GM12891 (cell line): ENCODE measurements around the gene DDX50.

ENCODE experiments used
- POLR2A ChIP-seq: IDR thresholded peaks from 2 replicates; pipeline ENCODE4 v1.6.1; 2011; ENCODE audit warnings: low read depth, low read length, control low read depth
- POLR2AphosphoS5 ChIP-seq: IDR thresholded peaks from 2 replicates; pipeline ENCODE4 v1.6.1; 2011; ENCODE audit warnings: low read depth, low read length, control low read depth
- SPI1 ChIP-seq: IDR thresholded peaks from 2 replicates; pipeline ENCODE4 v1.6.1; 2011; ENCODE audit warnings: low read depth, low read length, control low read depth
- TAF1 ChIP-seq: IDR thresholded peaks from 2 replicates; pipeline ENCODE4 v1.6.1; 2011; ENCODE audit warnings: low read depth, low read length, control low read depth

DNA sequence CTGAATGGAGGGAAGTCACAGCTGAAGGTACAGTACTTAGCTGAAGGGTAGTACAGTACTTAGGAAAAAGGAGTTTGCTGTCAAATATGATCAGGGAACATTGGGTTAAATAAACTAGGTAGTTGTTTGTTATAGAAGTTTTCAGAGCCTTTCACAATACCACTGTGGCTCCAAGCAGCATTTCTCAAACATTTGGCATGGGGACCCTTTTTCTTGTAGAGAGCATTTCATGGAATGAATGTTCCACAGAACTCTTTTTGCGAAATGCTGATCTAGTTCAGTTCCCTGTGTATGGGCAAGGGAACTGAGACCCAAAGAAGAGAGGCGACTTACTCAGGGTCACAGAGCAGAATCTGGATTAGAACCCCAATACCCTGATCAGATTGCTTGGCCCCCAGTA, 31.5 kb upstream of the DDX50 start:
- no peak for TF ChIP-seq POLR2A
- no peak for TF ChIP-seq POLR2AphosphoS5
- TF ChIP-seq SPI1: no peak
- TF ChIP-seq TAF1: no peak
